Spleen (tissue), 11 donors: ENCODE results near the gene WDR82. TPM values are rescaled to one million over a fixed set of nuclear protein-coding genes. Genes with fewer than 3 reads are reported as not detected.

Experiments used
- DNase-seq: peaks from one replicate; pipeline ENCODE4 v3.0.0-alpha.2; 2020
- H3K27ac ChIP-seq, 8 donors: fragments of 200-600 bp; sonication (generic) in 7 of 8; 1 replicate in 4 of 8; 2 replicates in 4 of 8; pipeline versions ENCODE4 v1.5.0 to v1.8.0; 2016 to 2021; ENCODE audit warnings: inconsistent platforms in 4 of 8, mild to moderate bottlenecking in 4 of 8, moderate library complexity in 1 of 8
- H3K27me3 ChIP-seq, 7 donors: fragments of 200-600 bp; sonication (generic) in 6 of 7; replicated peaks in 1 of 7; 1 replicate in 4 of 7; 2 replicates in 3 of 7; pipeline versions ENCODE4 v1.5.0 to v1.8.0; 2016 to 2021; ENCODE audit warnings: inconsistent platforms in 3 of 7, mild to moderate bottlenecking in 1 of 7
- H3K36me3 ChIP-seq, 6 donors: fragments of 200-600 bp; sonication (generic) in 5 of 6; 1 replicate in 4 of 6; 2 replicates in 2 of 6; pipeline versions ENCODE4 v1.5.0 to v1.8.0; 2016 to 2021; ENCODE audit warnings: inconsistent platforms in 2 of 6
- H3K4me1 ChIP-seq, 6 donors: fragments of 200-600 bp; sonication (generic) in 5 of 6; 1 replicate in 3 of 6; 2 replicates in 3 of 6; pipeline versions ENCODE4 v1.5.0 to v1.8.0; 2016 to 2021; ENCODE audit warnings: inconsistent platforms in 3 of 6
- H3K4me3 ChIP-seq, 8 donors: fragments of 200-600 bp; sonication (generic) in 7 of 8; 1 replicate in 4 of 8; 2 replicates in 4 of 8; pipeline versions ENCODE4 v1.5.0 to v1.8.0; 2016 to 2021; ENCODE audit warnings: inconsistent platforms in 4 of 8, mild to moderate bottlenecking in 4 of 8, moderate library complexity in 2 of 8
- H3K9me3 ChIP-seq, 8 donors: fragments of 200-600 bp; sonication (generic) in 7 of 8; 1 replicate in 4 of 8; 2 replicates in 4 of 8; pipeline versions ENCODE4 v1.5.0 to v1.8.0; 2016 to 2021; ENCODE audit warnings: inconsistent platforms in 4 of 8
- CTCF ChIP-seq, 11 experiments: fragments of 200-600 bp in 7 of 11; fragments of 450-650 bp in 4 of 11; sonication (generic) in 4 of 11; IDR thresholded peaks in 8 of 11; conservative IDR thresholded peaks in 3 of 11; 1 replicate in 7 of 11; 2 replicates in 4 of 11; pipeline versions ENCODE4 v1.4.0 to v1.8.0; 2016 to 2021; ENCODE audit warnings: antibody characterized with exemption in 11 of 11, inconsistent platforms in 4 of 11, mild to moderate bottlenecking in 1 of 11
- POLR2A ChIP-seq, 3 donors: fragments of 450-650 bp; IDR thresholded peaks; one replicate each; pipeline ENCODE4 v1.5.1; 2017; ENCODE audit warnings: antibody characterized with exemption in 3 of 3, mild to moderate bottlenecking in 1 of 3
- POLR2AphosphoS5 ChIP-seq, 3 donors: sonication (generic); formaldehyde crosslinking; IDR thresholded peaks; one replicate each; pipeline ENCODE4 v1.5.1; 2017; ENCODE audit warnings: antibody characterized with exemption in 3 of 3
- WGBS, 5 donors: extraction: QIAGEN DNeasy Blood & Tissue Kit in 3 of 5; methylation state at CpG; one replicate each; pipeline versions ENCODE4 v1.1.5 to v1.1.7; 2013 to 2018; 5-methylcytosine and 5-hydroxymethylcytosine counted together
- intact Hi-C: fragments of 100-400 bp; cut with DNase I; formaldehyde crosslinking; loops from one replicate; pipeline ENCODE4 v1.15.0; 2023; ENCODE audit warnings: low total_unique reads
- polyA plus RNA-seq, 3 donors: library from polyadenylated mRNA; stranded (reverse); fragments of 200-250 nt; gene quantifications; one replicate each; pipeline ENCODE4 v1.2.1, GENCODE V29; 2013
- total RNA-seq, 7 donors: library from RNA; depleted of rRNA in 3 of 7; stranded (reverse); fragments of >200 nt in 3 of 7; fragmentation: NEBNext Ultra II Directional in 4 of 7; extraction: Animal tissue kit (Norgen Biotek cat#: 25700) in 4 of 7; gene quantifications; one replicate each; pipeline versions ENCODE4 v1.1.0 to v1.2.1, GENCODE V29; 2016 to 2021
- donor health status: healthy with polysubstance abuse.
- donor health status: DM: no; HTN: no; CAD: no; lungs with moderate emphysema.
- donor health status: DM: no; HTN: no; CAD: no.
- donor health status: Bipolar disorder and iron deficiency.
- donor health status: healthy.
- donor health status: DM: no; HTN: no; CAD: no.
- donor health status: DM: yes; HTN: yes; CAD: no.

The WDR82 gene
- total and polyA plus RNA-seq, 10 donors: 20.9 to 80.6 (median 66.4) TPM

GRCh38 chr3:52259448-52259847, 19.0 kb downstream of the WDR82 start:
- no peak overlapping the region for H3K27ac ChIP-seq
- H3K4me3 ChIP-seq: no peak overlapping the region
- H3K4me1 ChIP-seq: peaks cover 0 to 79% (median 24%) of the 10 kb centered on the region in 6 donors
- intact Hi-C loops: no loop called here
- H3K9me3 ChIP-seq: no peaks in the 10 kb centered on the region
- no peak for DNase-seq
- 84 to 96% (median 91%) methylated on average over 4 of the region's 4 CpGs for WGBS, 5 donors
- no peak for TF ChIP-seq CTCF (IDR thresholded peaks at IDR 0.05 in 8 of 11, conservative IDR thresholded peaks at IDR 0.05 in 3 of 11)
- no peak for TF ChIP-seq POLR2A (IDR thresholded peaks at IDR 0.05)
- no peak for TF ChIP-seq POLR2AphosphoS5 (IDR thresholded peaks at IDR 0.05)
- H3K27me3 ChIP-seq: no peaks in the 10 kb centered on the region
- peaks cover 0 to 100% (median 97%) of the 10 kb centered on the region in 6 donors for H3K36me3 ChIP-seq

- peaks cover 0 to 100% (median 94%) of the 10 kb centered on the region in 6 donors for H3K36me3 ChIP-seq
- H3K4me1 ChIP-seq: peaks cover 4 to 79% (median 26%) of the 10 kb centered on the region in 6 donors
- no peak overlapping the region for H3K27ac ChIP-seq
- no peak for TF ChIP-seq POLR2A (IDR thresholded peaks at IDR 0.05)
- no peak for TF ChIP-seq POLR2AphosphoS5 (IDR thresholded peaks at IDR 0.05)
- no peak for TF ChIP-seq CTCF (IDR thresholded peaks at IDR 0.05 in 8 of 11, conservative IDR thresholded peaks at IDR 0.05 in 3 of 11)
- DNase-seq: no peak
- no peaks in the 10 kb centered on the region for H3K9me3 ChIP-seq
- H3K4me3 ChIP-seq: no peak overlapping the region
- intact Hi-C loops: no loop called here
- no peaks in the 10 kb centered on the region for H3K27me3 ChIP-seq
- WGBS, 5 donors: 31 to 83% (median 51%) methylated on average over 1 of the region's 1 CpG
These were observed 19.4 kb downstream of the WDR82 start for GRCh38 chr3:52259035-52259434.

- TF ChIP-seq POLR2A (IDR thresholded peaks at IDR 0.05) (no peak), POLR2AphosphoS5 (IDR thresholded peaks at IDR 0.05) (no peak), CTCF (IDR thresholded peaks at IDR 0.05 in 8 of 11, conservative IDR thresholded peaks at IDR 0.05 in 3 of 11) (no peak)
- H3K4me1 ChIP-seq: peaks cover 14 to 79% (median 29%) of the 10 kb centered on the region in 6 donors
- H3K36me3 ChIP-seq: peaks cover 0 to 100% (median 85%) of the 10 kb centered on the region in 6 donors
- H3K27ac ChIP-seq: no peak overlapping the region
- intact Hi-C loops: no loop called here
- H3K4me3 ChIP-seq: no peak overlapping the region
- WGBS, 5 donors: 86 to 95% (median 89%) methylated on average over 4 of the region's 4 CpGs
- H3K9me3 ChIP-seq: no peaks in the 10 kb centered on the region
- H3K27me3 ChIP-seq: no peaks in the 10 kb centered on the region
- DNase-seq: no peak
These were observed 20.5 kb downstream of the WDR82 start for GRCh38 chr3:52257911-52258310.

- Histone ChIP-seq H3K4me3 (no peak overlapping the region), H3K27me3 (no peaks in the 10 kb centered on the region), H3K9me3 (no peaks in the 10 kb centered on the region), H3K27ac (peak overlapping the region in 1 of 8 donors; percentile 87), H3K4me1 (peaks cover 19 to 79% (median 32%) of the 10 kb centered on the region in 6 donors), H3K36me3 (peaks cover 0 to 98% (median 77%) of the 10 kb centered on the region in 6 donors)
- intact Hi-C loops: no loop called here
- 77 to 87% (median 85%) methylated on average over 4 of the region's 4 CpGs for WGBS, 5 donors
- TF ChIP-seq POLR2AphosphoS5 (IDR thresholded peaks at IDR 0.05) (peak in 2 of 3 donors; percentile 34 to 53), POLR2A (IDR thresholded peaks at IDR 0.05) (no peak)
- DNase-seq: no peak
These were observed 21.8 kb downstream of the WDR82 start for GRCh38 chr3:52256622-52257021.
